H1 (cell line): Measurements from ENCODE around the gene SWT1.

ENCODE experiments used
- CBX5 ChIP-seq: fragments of 300-800, 300-1000 bp; sonication (generic); IDR thresholded peaks from 2 replicates; pipeline ENCODE4 v1.7.1; 2016; ENCODE audit warnings: antibody characterized with exemption, low read length, low read depth
- CEBPB ChIP-seq: IDR thresholded peaks from 2 replicates; pipeline ENCODE4 v1.6.1; 2012; ENCODE audit warnings: low read depth, low read length
- YY1 ChIP-seq: IDR thresholded peaks from 2 replicates; pipeline ENCODE4 v1.6.1; 2011; ENCODE audit warnings: low read depth, mild to moderate bottlenecking, low read length
- ZNF274 ChIP-seq: IDR thresholded peaks from 2 replicates; pipeline ENCODE4 v1.7.0; 2012; ENCODE audit warnings: low read length, borderline replicate concordance; ENCODE audit errors: extremely low read depth
- TF ChIP-seq, protein P1 (sequence below), 3 experiments: IDR thresholded peaks; 1 replicate in 2 of 3; 2 replicates in 1 of 3; pipeline versions ENCODE4 v1.5.1 to v1.6.1; 2011; ENCODE audit warnings: low read length in 3 of 3, mild to moderate bottlenecking in 3 of 3, inconsistent platforms in 2 of 3, low read depth in 1 of 3, moderate library complexity in 1 of 3; ENCODE audit not compliant: insufficient read depth in 1 of 3; ENCODE audit errors: control extremely low read depth in 1 of 3
- TF ChIP-seq, protein P2 (sequence below): IDR thresholded peaks from 2 replicates; pipeline ENCODE4 v1.6.1; 2011; ENCODE audit warnings: low read length, improper control_type of control experiment

DNA sequence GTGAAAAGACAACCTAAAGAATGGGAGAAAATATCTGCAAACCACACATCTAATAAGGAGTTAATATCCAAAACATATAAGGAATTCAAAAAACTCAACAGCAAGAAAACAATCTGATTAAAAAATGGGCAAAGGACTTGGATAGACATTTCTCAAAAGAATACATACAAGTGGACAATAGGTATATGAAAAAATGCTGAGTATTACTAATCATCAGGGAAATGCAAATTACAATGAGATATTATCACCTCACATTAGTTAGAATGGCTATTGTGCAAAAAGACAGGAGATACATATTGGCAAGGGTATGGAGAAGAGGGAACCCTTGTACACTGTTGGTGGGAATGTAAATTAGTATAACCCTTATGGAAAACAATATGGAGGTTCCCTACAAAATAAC, 45.1 kb upstream of the SWT1 start:
- TF ChIP-seq YY1, result no peak
- TF ChIP-seq CEBPB, result no peak
- TF ChIP-seq, protein P1, sequence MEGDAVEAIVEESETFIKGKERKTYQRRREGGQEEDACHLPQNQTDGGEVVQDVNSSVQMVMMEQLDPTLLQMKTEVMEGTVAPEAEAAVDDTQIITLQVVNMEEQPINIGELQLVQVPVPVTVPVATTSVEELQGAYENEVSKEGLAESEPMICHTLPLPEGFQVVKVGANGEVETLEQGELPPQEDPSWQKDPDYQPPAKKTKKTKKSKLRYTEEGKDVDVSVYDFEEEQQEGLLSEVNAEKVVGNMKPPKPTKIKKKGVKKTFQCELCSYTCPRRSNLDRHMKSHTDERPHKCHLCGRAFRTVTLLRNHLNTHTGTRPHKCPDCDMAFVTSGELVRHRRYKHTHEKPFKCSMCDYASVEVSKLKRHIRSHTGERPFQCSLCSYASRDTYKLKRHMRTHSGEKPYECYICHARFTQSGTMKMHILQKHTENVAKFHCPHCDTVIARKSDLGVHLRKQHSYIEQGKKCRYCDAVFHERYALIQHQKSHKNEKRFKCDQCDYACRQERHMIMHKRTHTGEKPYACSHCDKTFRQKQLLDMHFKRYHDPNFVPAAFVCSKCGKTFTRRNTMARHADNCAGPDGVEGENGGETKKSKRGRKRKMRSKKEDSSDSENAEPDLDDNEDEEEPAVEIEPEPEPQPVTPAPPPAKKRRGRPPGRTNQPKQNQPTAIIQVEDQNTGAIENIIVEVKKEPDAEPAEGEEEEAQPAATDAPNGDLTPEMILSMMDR (IDR thresholded peaks at IDR 0.05; ENCODE audit: control extremely low read depth in 1 of 3, insufficient read depth in 1 of 3, low read depth in 1 of 3, low read length in 3 of 3), result no peak
- TF ChIP-seq, protein P2, sequence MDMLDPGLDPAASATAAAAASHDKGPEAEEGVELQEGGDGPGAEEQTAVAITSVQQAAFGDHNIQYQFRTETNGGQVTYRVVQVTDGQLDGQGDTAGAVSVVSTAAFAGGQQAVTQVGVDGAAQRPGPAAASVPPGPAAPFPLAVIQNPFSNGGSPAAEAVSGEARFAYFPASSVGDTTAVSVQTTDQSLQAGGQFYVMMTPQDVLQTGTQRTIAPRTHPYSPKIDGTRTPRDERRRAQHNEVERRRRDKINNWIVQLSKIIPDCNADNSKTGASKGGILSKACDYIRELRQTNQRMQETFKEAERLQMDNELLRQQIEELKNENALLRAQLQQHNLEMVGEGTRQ, result no peak
- no peak for TF ChIP-seq CBX5
- TF ChIP-seq ZNF274, result no peak
